SK-N-MC (cell line): Measurements from ENCODE around the gene C19orf73.

Experiments used
- EZH2 ChIP-seq: fragments of 200-600 bp; sonication (generic); IDR thresholded peaks from one replicate; pipeline ENCODE4 v1.6.1; 2017; ENCODE audit warnings: antibody characterized with exemption
- FOXP2 ChIP-seq: optimal IDR thresholded peaks from 2 replicates; pipeline ENCODE3; 2011; ENCODE audit warnings: mild to moderate bottlenecking, moderate library complexity; ENCODE audit not compliant: insufficient read depth; ENCODE audit errors: extremely low read length, control extremely low read depth
- POLR2AphosphoS5 ChIP-seq: IDR thresholded peaks from 2 replicates; pipeline ENCODE4 v1.6.1; 2012; ENCODE audit warnings: mild to moderate bottlenecking, low read depth, low read length, borderline replicate concordance

DNA sequence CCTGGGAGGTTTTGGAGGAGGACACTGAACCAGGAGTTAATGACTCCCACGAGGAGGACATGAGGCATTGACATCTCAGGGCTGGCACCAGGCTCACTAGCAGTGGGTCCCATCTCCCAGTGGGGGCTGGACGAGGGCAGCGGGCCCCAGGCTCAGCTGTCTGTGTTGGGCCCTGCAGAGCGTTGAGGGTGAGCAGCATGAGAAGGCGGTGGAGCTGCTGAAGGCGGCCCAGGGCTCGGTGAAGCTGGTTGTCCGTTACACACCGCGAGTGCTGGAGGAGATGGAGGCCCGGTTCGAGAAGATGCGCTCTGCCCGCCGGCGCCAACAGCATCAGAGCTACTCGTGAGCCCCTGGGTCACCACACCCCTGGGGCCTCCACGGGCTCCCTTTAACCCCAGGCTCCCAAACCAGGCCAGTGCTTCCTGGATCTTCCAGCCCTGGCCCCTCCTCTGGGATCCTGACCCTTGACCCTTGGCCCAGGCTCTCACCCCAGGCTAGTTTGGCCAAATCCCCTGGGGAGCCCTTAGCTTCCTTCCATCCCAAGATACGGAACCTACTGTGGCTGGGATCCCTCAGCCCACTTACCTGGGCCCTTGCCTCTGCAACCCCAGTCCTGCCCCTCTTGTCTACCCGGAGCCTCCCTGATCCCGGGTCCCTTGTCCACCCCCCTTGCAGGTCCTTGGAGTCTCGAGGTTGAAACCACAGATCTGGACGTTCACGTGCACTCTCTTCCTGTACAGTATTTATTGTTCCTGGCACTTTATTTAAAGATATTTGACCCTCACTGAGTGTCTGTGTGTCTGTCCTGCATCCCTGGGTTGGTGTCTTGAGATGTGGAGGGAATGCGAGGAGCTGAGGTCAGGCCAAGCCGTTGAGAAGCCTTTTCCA, 1.0 kb downstream of the C19orf73 start:
- no peak for TF ChIP-seq POLR2AphosphoS5
- no peak for TF ChIP-seq EZH2
- TF ChIP-seq FOXP2 = no peak
